WI38 (cell line): ENCODE data around the gene HCFC1.

ENCODE experiments used
- H3K4me3 ChIP-seq: 2 replicates; pipeline ENCODE4 v1.5.1; 2011; ENCODE audit warnings: low read depth, mild to moderate bottlenecking, control low read depth, low read length
- CTCF ChIP-seq: IDR thresholded peaks from 2 replicates; pipeline ENCODE4 v1.5.1; 2012; ENCODE audit warnings: low read depth, mild to moderate bottlenecking, control low read depth, low read length

HCFC1 gene

DNA sequence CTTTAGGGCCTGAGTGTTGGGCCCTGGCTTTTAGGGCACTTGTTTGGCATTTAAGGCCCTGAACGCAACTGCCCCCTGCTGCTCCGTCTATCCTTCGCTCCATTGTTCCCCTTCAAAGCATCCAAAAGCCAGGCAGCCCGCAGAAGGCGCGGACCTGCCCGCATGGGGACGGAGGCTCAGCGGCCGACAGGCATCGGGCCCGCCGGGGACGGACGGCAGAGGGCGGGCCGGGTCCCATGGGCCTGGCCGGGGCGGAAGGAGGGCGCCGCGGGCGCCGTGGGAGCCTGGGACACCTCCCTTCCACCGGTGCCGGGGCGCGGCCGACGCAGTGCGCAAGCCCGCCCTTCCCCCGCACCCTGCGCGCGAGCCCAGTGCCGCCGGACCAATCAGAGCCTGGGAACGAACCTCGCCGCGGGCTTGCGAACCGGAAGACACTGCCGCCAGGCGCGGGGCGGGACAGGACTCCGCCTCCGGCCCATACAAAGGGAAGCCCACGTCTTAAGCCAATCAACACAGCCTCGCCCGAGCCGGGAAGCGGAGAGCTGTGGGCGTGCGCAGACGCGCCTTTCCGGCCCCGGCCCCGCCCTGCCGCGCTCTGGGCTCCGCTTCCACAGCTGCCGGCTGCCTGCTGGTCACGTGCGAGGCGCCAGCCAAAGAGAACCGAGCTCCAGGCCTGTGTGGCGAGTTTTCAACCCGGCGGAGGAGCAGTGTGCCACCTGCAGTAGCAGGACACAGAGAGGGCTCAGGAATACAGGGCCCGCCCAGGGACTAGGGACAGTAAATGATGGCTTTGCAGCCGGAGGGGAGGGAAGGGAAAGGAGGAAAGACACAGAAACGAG lies 43.5 kb downstream of the HCFC1 start:
- H3K4me3 ChIP-seq = peak overlapping the region; percentile 65
- no peak for TF ChIP-seq CTCF

GRCh38 chrX:153927672-153927921 lies 44.0 kb downstream of the HCFC1 start:
- H3K4me3 ChIP-seq = peak overlapping the region; percentile 65
- no peak for TF ChIP-seq CTCF

DNA sequence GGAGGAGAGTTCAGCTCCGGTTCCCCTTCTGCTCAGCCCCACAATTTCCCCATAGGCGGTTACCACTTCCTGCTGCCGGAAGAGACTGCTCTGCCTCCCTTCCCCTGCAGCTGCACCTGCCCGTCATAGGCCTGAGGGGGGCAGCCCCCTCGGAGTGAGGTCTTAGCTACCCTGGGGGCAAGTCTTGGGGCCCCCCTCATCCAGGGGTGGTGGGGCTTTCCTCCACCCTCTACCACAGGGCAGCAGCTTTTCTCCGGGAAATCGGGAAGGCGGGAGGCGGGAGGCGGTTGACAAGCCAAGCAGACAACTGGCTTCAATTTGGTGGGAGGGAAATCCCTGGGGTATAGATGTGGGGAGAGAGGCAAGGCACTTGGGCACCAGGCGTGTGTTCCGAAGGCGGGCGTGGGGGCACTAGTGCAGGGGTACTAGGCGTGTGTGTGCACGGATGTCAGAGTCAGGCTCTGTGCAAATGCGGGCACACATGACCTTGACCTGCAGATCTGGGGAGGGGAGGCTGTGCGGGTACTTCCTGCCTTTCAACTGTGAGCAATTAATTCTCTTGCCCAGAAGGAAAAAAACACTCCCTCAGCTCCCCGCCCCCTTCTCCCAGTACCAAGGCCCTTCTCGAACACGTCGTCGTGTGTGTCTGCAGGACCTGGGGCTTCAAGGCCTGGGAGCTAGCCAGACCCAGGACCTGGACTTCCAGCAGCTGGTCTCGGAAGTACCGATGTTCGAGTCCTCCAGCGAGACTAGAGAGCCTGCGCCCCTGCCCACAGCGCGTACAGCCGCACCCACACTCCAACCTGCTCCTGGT lies 44.6 kb downstream of the HCFC1 start:
- peak overlapping the region; percentile 65 for H3K4me3 ChIP-seq

DNA sequence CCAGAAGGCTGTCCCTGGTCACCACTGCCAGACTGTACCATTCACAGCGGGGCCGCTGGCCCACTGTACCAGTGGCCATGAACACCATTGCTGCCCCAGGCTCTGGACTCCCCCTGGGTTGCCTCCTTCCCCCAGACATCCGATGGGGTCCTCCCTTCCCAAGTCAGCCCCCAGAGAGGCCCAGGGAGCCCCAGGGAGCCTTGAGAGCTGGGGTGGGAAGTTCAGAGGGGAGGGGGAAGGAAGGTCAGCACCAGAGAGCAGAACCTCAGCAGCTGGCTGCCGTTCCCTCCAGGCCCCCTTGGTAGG lies 45.1 kb downstream of the HCFC1 start:
- H3K4me3 ChIP-seq = no peak overlapping the region

More for the DNA sequence above, 44.6 kb downstream of the HCFC1 start:
- TF ChIP-seq CTCF = no peak

DNA sequence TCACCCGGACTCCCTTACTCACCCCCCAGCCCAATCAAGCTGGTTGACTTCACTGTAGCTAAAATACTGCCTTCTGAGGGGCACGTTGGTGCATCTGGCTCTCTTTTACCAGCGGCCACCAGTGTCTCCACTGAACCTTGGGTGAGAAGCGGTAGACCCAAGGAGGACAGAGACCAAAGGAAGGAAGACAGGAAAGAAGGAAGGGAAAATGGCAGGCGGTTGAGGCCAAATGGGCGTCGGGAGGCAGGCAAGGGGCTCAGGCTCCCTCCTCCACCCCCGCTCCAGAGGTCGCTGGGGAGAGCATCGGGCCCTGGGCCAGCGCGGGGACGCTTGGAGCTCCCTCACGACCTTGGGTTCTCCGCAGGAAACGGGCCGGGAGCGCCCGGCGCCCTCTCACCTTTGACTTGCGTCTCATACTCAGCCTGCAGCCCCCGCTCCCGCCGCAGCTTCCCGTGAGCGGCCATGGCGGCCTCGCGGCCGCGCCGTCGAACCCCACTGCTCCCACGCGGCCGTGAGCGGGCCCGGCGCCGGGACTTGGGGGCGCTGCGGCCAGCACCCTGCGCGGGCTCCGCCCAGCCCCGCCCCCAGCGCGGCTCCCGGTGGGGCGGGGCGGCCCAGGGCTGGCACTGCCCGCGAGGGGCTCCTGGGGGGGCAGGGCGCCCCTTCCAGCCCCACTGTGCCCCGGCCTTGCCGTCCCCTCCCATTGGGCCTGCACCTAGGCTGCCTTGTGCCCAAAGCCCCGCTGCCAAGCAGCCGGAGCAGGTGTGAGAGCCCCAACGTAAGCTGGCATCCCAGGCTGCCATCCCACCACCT lies 45.7 kb downstream of the HCFC1 start, which contains the start of gene ARHGAP4:
Gene ARHGAP4, minus strand, starts transcription at position 526 of the 813 bp plus-strand sequence. Its CDS starts 62 bp downstream, at position 464.
- TF ChIP-seq CTCF = no peak
- H3K4me3 ChIP-seq = peak within 1 kb of the TSS; percentile 65; the same call in 1 of the 2 replicates

More for the DNA sequence above, 45.1 kb downstream of the HCFC1 start:
- TF ChIP-seq CTCF = no peak

DNA sequence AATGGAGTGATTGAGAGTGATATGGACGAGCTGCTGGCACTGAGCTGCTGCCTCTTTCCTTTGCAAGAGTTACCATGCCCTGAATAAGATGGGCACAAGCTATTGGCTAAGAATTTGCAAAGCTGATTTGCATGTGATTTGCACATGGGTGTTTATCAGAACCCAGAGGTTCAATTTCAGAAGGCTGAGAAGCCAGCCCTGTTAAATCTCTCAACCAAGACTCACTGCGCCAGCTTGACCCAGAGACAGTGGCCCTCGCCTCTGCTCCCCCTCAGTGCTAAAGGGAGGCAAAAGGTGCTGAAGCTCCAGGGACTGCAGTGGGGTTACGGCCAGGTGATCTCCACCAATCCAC lies 46.3 kb downstream of the HCFC1 start:
- H3K4me3 ChIP-seq = no peak overlapping the region

More for the DNA sequence above, 46.3 kb downstream of the HCFC1 start:
- no peak for TF ChIP-seq CTCF
